ENCODE data around the gene RASGEF1B. TPM values are rescaled to one million over a fixed set of nuclear protein-coding genes. Genes with fewer than 3 reads are reported as not detected.

Gene RASGEF1B
- total and polyA plus RNA-seq, 9 of the 15 experiments (the other 6 are each of a cell fraction or from before 2014, with no cell fraction given) = 0.04 to 0.57 (median 0.22) TPM

GRCh38 chr4:81427344-81427821 lies 44.3 kb downstream of the RASGEF1B start:
- Histone ChIP-seq H4K20me1 (replicated peaks; ENCODE audit: control insufficient read depth, insufficient read depth, low read length) (no peaks in the 10 kb centered on the region), H3K9ac (ENCODE audit: insufficient read depth in 1 of 2, low read depth in 2 of 2, low read length in 2 of 2) (no peak overlapping the region), H3K9me1 (ENCODE audit: control insufficient read depth, insufficient read depth, low read length) (no peaks in the 10 kb centered on the region), H3K9me3 (replicated peaks; ENCODE audit: control insufficient read depth, insufficient read depth, low read depth, low read length) (no peaks in the 10 kb centered on the region), H2AFZ (ENCODE audit: low read depth, low read length) (peak overlapping the region; percentile 5; the same call in 1 of the 2 replicates), H3K4me3 (no peak overlapping the region), H3K36me3 (ENCODE audit: control insufficient read depth, insufficient read depth, low read length) (no peaks in the 10 kb centered on the region), H3K27ac (ENCODE audit: extremely low read depth, low read depth, low read length) (no peak overlapping the region), H3K4me1 (replicated peaks in 1 of 2; ENCODE audit: control insufficient read depth in 2 of 2, insufficient read depth in 2 of 2, low read length in 2 of 2) (peaks cover 17 to 32% of the 10 kb centered on the region in 2 experiments), H3K79me2 (ENCODE audit: control insufficient read depth, insufficient read depth, low read length) (no peaks in the 10 kb centered on the region), H3K4me2 (ENCODE audit: insufficient read depth, low read length) (no peak overlapping the region), H3K27me3 (ENCODE audit: control insufficient read depth in 2 of 2, insufficient read depth in 2 of 2, low read length in 2 of 2) (no peaks in the 10 kb centered on the region)
- peak; percentile 32 for FAIRE-seq
- ChIA-PET CTCF (ENCODE audit: low intra/inter-chr PET ratio) (no interaction called here), POLR2A (interaction anchor here (0.6 to 0.8 kb wide), 2 partner anchors 10 to 26 kb away, joined by 3 read pairs; no protein-coding TSS in a partner anchor)
- ATAC-seq = no peak
- BruUV-seq (replicated peaks) = no TSS peak
- no peak for DNase-seq (ENCODE audit: extremely low read depth in 1 of 4, low spot score in 3 of 4)
- 24% methylated on average over 6 of the region's 6 CpGs for WGBS (ENCODE audit: insufficient coverage, low coverage, missing lambda C conversion rate)
- in situ Hi-C loops (cut with MboI) = no loop called here
- intact Hi-C loops (cut with micrococcal nuclease) = no loop called here
- TF ChIP-seq LCOR (CRISPR knock-in tag; IDR thresholded peaks at IDR 0.05) (no peak), ZNF79 (CRISPR knock-in tag; IDR thresholded peaks at IDR 0.05; ENCODE audit: low read depth) (no peak), ZZZ3 (IDR thresholded peaks at IDR 0.05) (no peak), BCL6 (CRISPR knock-in tag; IDR thresholded peaks at IDR 0.05) (no peak), SMARCA5 (IDR thresholded peaks at IDR 0.05) (no peak), ZC3H8 (IDR thresholded peaks at IDR 0.05) (no peak), ZNF696 (CRISPR knock-in tag; conservative IDR thresholded peaks at IDR 0.05) (no peak), CGGBP1 (CRISPR knock-in tag; IDR thresholded peaks at IDR 0.05) (no peak), YBX1 (IDR thresholded peaks at IDR 0.05) (no peak), MTA1 (IDR thresholded peaks at IDR 0.05; ENCODE audit: borderline replicate concordance) (no peak), ELF1 (tag; IDR thresholded peaks at IDR 0.05) (no peak), GATAD2A (IDR thresholded peaks at IDR 0.05) (no peak), KDM2B (CRISPR knock-in tag; IDR thresholded peaks at IDR 0.05) (no peak), CREM (IDR thresholded peaks at IDR 0.05; ENCODE audit: low read depth) (no peak), PCBP2 (IDR thresholded peaks at IDR 0.05; ENCODE audit: low read depth, low read length, poor library complexity, severe bottlenecking) (no peak), BHLHE40 (IDR thresholded peaks at IDR 0.05; ENCODE audit: low read length) (no peak), PRPF4 (IDR thresholded peaks at IDR 0.05; ENCODE audit: insufficient read depth, low read depth, low read length, poor library complexity, severe bottlenecking) (no peak), HOMEZ (CRISPR knock-in tag; IDR thresholded peaks at IDR 0.05) (no peak)

Data from K562 (cell line).